Body of pancreas (tissue), 4 donors: ENCODE measurements around the gene ZFP3. TPM values are rescaled to one million over a fixed set of nuclear protein-coding genes. Genes with fewer than 3 reads are reported as not detected.

Experiments used
- ATAC-seq: fragments of 150-250 bp; one replicate; pipeline ENCODE4 v1.9.1; 2016
- DNase-seq, 4 donors: peaks; one replicate each; pipeline ENCODE4 v3.0.0-alpha.2; 2019
- H3K27ac ChIP-seq, 4 donors: fragments of 200-600 bp; sonication (generic); 1 replicate in 3 of 4; 2 replicates in 1 of 4; pipeline versions ENCODE4 v1.5.1 to v1.6.1; 2016 to 2019; ENCODE audit warnings: mild to moderate bottlenecking in 1 of 4, mixed read lengths in 1 of 4, moderate library complexity in 1 of 4
- H3K27me3 ChIP-seq, 2 donors: fragments of 200-600 bp; sonication (generic); one replicate each; pipeline ENCODE4 v1.6.0; 2016; ENCODE audit warnings: mild to moderate bottlenecking in 1 of 2
- H3K36me3 ChIP-seq, 2 donors: fragments of 200-600 bp; sonication (generic); replicated peaks in 1 of 2; 2 replicates each; pipeline ENCODE4 v1.5.1; 2016; ENCODE audit warnings: low read depth in 2 of 2; ENCODE audit not compliant: insufficient read depth in 1 of 2
- H3K4me1 ChIP-seq: fragments of 200-600 bp; sonication (generic); one replicate; pipeline ENCODE4 v1.6.0; 2016
- H3K4me3 ChIP-seq, 2 donors: fragments of 200-600 bp; sonication (generic); 1 replicate in 1 of 2; 2 replicates in 1 of 2; pipeline ENCODE4 v1.5.1; 2016 to 2019
- H3K9me3 ChIP-seq, 3 donors: fragments of 200-600 bp; sonication (generic); 1 replicate in 2 of 3; 2 replicates in 1 of 3; pipeline ENCODE4 v1.5.1; 2016
- CTCF ChIP-seq, 7 experiments: fragments of 450-650 bp in 4 of 7; fragments of 200-600 bp in 3 of 7; sonication (generic) in 3 of 7; IDR thresholded peaks; one replicate each; pipeline ENCODE4 v1.5.1; 2016 to 2019; ENCODE audit warnings: antibody characterized with exemption in 7 of 7
- POLR2A ChIP-seq, 3 donors: fragments of 450-650 bp; IDR thresholded peaks; one replicate each; pipeline ENCODE4 v1.6.1; 2016; ENCODE audit warnings: antibody characterized with exemption in 3 of 3, mild to moderate bottlenecking in 2 of 3
- WGBS, 2 donors: methylation state at CpG; one replicate each; pipeline ENCODE4 v1.1.5; 2017; 5-methylcytosine and 5-hydroxymethylcytosine counted together
- intact Hi-C: fragments of 100-400 bp; cut with DNase I; formaldehyde crosslinking; loops from one replicate; pipeline ENCODE4 v1.15.1; 2023
- total RNA-seq, 2 donors: library from RNA; depleted of rRNA; stranded (reverse); fragments of >200 nt; gene quantifications; one replicate each; pipeline ENCODE4 v1.1.0, GENCODE V29; 2016

ZFP3 gene
- total RNA-seq, 2 donors from 2014 or later = 5.3 to 5.4 TPM

- DNase-seq (no peak), ATAC-seq (no peak)
- no peak overlapping the region for H3K4me3 ChIP-seq
- H3K4me1 ChIP-seq = peaks cover 8% of the 10 kb centered on the region
- H3K27me3 ChIP-seq = no peaks in the 10 kb centered on the region
- H3K36me3 ChIP-seq = no peaks in the 10 kb centered on the region
- WGBS, 2 donors = 95% methylated on average over 5 of the region's 5 CpGs; no CpG with 5 or more reads in 1 of the 2 donors
- TF ChIP-seq POLR2A (IDR thresholded peaks at IDR 0.05) = no peak
- no peak for TF ChIP-seq CTCF (IDR thresholded peaks at IDR 0.05)
- no peaks in the 10 kb centered on the region for H3K9me3 ChIP-seq
- H3K27ac ChIP-seq = no peak overlapping the region
- intact Hi-C loops = no loop called here
These were observed 44.2 kb upstream of the ZFP3 start for GRCh38 chr17:5034063-5034462.

- DNase-seq (no peak), ATAC-seq (no peak)
- Histone ChIP-seq H3K27ac (no peak overlapping the region), H3K4me3 (no peak overlapping the region), H3K36me3 (no peaks in the 10 kb centered on the region), H3K9me3 (no peaks in the 10 kb centered on the region), H3K4me1 (peaks cover 8% of the 10 kb centered on the region), H3K27me3 (no peaks in the 10 kb centered on the region)
- intact Hi-C loops = no loop called here
- WGBS, 2 donors = 78 to 84% methylated on average over 4 to 11 of the region's 14 CpGs
- TF ChIP-seq POLR2A (IDR thresholded peaks at IDR 0.05) (no peak), CTCF (IDR thresholded peaks at IDR 0.05) (no peak)
These were observed 43.6 kb upstream of the ZFP3 start for GRCh38 chr17:5034651-5035050.

- no peaks in the 10 kb centered on the region for H3K9me3 ChIP-seq
- intact Hi-C loops = no loop called here
- no peak for TF ChIP-seq POLR2A (IDR thresholded peaks at IDR 0.05)
- TF ChIP-seq CTCF (IDR thresholded peaks at IDR 0.05) = no peak
- no peak for DNase-seq
- H3K36me3 ChIP-seq = no peaks in the 10 kb centered on the region
- ATAC-seq = no peak
- H3K4me1 ChIP-seq = peaks cover 8% of the 10 kb centered on the region
- H3K27me3 ChIP-seq = no peaks in the 10 kb centered on the region
- no peak within 1 kb of the TSS for H3K4me3 ChIP-seq
- no peak within 1 kb of the TSS for H3K27ac ChIP-seq
- whole genome bisulfite sequencing, 2 donors = 5 to 8% methylated on average over 8 to 21 of the region's 24 CpGs
These were observed 43.0 kb upstream of the ZFP3 start, which contains the start of gene SLC52A1 for GRCh38 chr17:5035315-5035714. Gene SLC52A1, minus strand, starts transcription at chr17:5035426. Its CDS starts 820 bp downstream, at chr17:5034606.

- Histone ChIP-seq H3K4me3 (no peak overlapping the region), H3K36me3 (no peaks in the 10 kb centered on the region), H3K9me3 (no peaks in the 10 kb centered on the region), H3K4me1 (no peaks in the 10 kb centered on the region), H3K27ac (no peak overlapping the region), H3K27me3 (no peaks in the 10 kb centered on the region)
- WGBS, 2 donors = 77 to 83% methylated on average over 15 of the region's 15 CpGs
- DNase-seq (no peak), ATAC-seq (no peak)
- no peak for TF ChIP-seq CTCF (IDR thresholded peaks at IDR 0.05)
- no peak for TF ChIP-seq POLR2A (IDR thresholded peaks at IDR 0.05)
- intact Hi-C loops = no loop called here
These were observed 35.9 kb upstream of the ZFP3 start for GRCh38 chr17:5042157-5043022.

GRCh38 chr17:5043524-5043923, 34.7 kb upstream of the ZFP3 start:
- DNase-seq (no peak), ATAC-seq (no peak)
- WGBS, 2 donors = 94 to 95% methylated on average over 1 of the region's 1 CpG
- no peaks in the 10 kb centered on the region for H3K27me3 ChIP-seq
- H3K9me3 ChIP-seq = no peaks in the 10 kb centered on the region
- TF ChIP-seq POLR2A (IDR thresholded peaks at IDR 0.05) = no peak
- intact Hi-C loops = no loop called here
- no peak overlapping the region for H3K27ac ChIP-seq
- no peak overlapping the region for H3K4me3 ChIP-seq
- no peaks in the 10 kb centered on the region for H3K36me3 ChIP-seq
- no peaks in the 10 kb centered on the region for H3K4me1 ChIP-seq
